ENCODE measurements around the gene IL17F. TPM values are rescaled to one million over a fixed set of nuclear protein-coding genes. Genes with fewer than 3 reads are reported as not detected.

Gene IL17F
- total and polyA plus RNA-seq, 2 of the 8 experiments (the other 6 are each of a cell fraction or from before 2014, with no cell fraction given): 0.08 TPM; not detected in 1

DNA sequence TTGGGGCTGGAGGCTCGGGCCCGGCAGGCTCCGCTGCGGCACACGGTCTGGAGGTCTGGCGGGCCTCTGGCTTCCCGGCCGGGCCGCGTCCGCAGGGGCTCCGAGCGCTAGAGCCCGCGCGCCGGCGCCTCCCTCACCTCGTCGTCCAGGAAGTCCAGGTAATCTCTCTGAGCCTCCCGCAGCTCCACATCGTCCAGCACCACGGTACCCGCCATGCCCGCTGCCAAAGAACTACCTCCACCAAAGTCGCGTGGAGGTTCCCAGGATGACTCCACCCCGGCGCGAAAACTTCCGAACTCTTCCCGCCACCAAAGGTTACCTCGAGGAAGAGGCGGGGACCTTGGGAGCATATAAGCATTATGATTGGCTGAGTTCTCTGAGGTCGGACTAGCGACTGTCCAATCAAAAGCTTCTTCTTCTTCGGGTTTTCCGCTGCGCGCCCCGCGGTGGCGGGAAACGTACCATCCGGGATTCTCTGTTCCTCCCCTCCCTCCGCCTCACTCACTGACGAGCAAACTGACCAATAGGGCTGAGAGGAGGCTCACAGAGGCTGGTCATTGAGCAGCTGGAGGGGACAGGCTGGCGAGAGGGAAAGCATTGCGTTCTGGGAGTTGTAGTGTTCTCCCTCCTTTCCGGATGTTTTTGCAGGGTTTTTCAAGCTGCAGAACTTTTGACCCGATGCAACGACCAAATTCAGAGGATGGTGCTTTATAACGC, 40.3 kb upstream of the IL17F start, which contains the start of gene MCM3 (continued):
- TF ChIP-seq TAF7 (optimal IDR thresholded peaks at IDR 0.05; ENCODE audit: borderline replicate concordance, low read depth, low read length) (peak; percentile 25), GTF2F1 (IDR thresholded peaks at IDR 0.05; ENCODE audit: borderline replicate concordance, low read depth, low read length) (peak; percentile 56; the same call in 1 of the 2 replicates), BRCA1 (IDR thresholded peaks at IDR 0.05; ENCODE audit: low read depth, low read length) (no peak), KDM5A (IDR thresholded peaks at IDR 0.05; ENCODE audit: low read length) (peak; percentile 38; the same call in 1 of the 2 replicates), CHD2 (IDR thresholded peaks at IDR 0.05; ENCODE audit: low read length) (peak; percentile 70; the same call in 1 of the 2 replicates), CBX8 (IDR thresholded peaks at IDR 0.05; ENCODE audit: borderline replicate concordance, low read depth, low read length) (no peak), YY1 (IDR thresholded peaks at IDR 0.05; ENCODE audit: low read depth, low read length) (0 out of 2 replicates have a peak, but pooled peaks have one; percentile 24), SP2 (IDR thresholded peaks at IDR 0.05; ENCODE audit: low read length) (peak; percentile 38; the same call in 1 of the 2 replicates), KDM4A (IDR thresholded peaks at IDR 0.05; ENCODE audit: low read depth, low read length, severe bottlenecking) (peak; percentile 46), JUN (IDR thresholded peaks at IDR 0.05; ENCODE audit: low read depth, low read length) (no peak), TAF1 (IDR thresholded peaks at IDR 0.05; ENCODE audit: low read depth, low read length) (peak; percentile 85), PHF8 (conservative IDR thresholded peaks at IDR 0.05; ENCODE audit: low read depth, low read length) (peak; percentile 96), POLR2A (IDR thresholded peaks at IDR 0.05; ENCODE audit: control extremely low read depth in 1 of 2, low read depth in 2 of 2, low read length in 2 of 2) (peak; percentile 89 to 98), BACH1 (IDR thresholded peaks at IDR 0.05; ENCODE audit: low read length) (no peak)
- TF ChIP-seq, protein P1, sequence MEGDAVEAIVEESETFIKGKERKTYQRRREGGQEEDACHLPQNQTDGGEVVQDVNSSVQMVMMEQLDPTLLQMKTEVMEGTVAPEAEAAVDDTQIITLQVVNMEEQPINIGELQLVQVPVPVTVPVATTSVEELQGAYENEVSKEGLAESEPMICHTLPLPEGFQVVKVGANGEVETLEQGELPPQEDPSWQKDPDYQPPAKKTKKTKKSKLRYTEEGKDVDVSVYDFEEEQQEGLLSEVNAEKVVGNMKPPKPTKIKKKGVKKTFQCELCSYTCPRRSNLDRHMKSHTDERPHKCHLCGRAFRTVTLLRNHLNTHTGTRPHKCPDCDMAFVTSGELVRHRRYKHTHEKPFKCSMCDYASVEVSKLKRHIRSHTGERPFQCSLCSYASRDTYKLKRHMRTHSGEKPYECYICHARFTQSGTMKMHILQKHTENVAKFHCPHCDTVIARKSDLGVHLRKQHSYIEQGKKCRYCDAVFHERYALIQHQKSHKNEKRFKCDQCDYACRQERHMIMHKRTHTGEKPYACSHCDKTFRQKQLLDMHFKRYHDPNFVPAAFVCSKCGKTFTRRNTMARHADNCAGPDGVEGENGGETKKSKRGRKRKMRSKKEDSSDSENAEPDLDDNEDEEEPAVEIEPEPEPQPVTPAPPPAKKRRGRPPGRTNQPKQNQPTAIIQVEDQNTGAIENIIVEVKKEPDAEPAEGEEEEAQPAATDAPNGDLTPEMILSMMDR (IDR thresholded peaks at IDR 0.05; ENCODE audit: control extremely low read depth in 1 of 3, insufficient read depth in 1 of 3, low read depth in 1 of 3, low read length in 3 of 3): no peak
- TF ChIP-seq, protein P2, sequence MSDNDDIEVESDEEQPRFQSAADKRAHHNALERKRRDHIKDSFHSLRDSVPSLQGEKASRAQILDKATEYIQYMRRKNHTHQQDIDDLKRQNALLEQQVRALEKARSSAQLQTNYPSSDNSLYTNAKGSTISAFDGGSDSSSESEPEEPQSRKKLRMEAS (IDR thresholded peaks at IDR 0.05): peak; percentile 87
- TF ChIP-seq, protein P3, sequence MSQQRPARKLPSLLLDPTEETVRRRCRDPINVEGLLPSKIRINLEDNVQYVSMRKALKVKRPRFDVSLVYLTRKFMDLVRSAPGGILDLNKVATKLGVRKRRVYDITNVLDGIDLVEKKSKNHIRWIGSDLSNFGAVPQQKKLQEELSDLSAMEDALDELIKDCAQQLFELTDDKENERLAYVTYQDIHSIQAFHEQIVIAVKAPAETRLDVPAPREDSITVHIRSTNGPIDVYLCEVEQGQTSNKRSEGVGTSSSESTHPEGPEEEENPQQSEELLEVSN (IDR thresholded peaks at IDR 0.05): peak; percentile 88
